Transverse colon (tissue), 3 donors: ENCODE data around the gene CNTRL.

Source experiments
- POLR2A ChIP-seq: fragments of 450-650 bp; IDR thresholded peaks from one replicate; pipeline ENCODE4 v1.6.1; 2016; ENCODE audit warnings: antibody characterized with exemption, mild to moderate bottlenecking, moderate library complexity
- TF ChIP-seq, protein P1 (sequence below), 5 experiments: fragments of 200-600 bp in 3 of 5; fragments of 450-650 bp in 2 of 5; sonication (generic) in 3 of 5; IDR thresholded peaks; 1 replicate in 2 of 5; 2 replicates in 3 of 5; pipeline ENCODE4 v1.5.1; 2016 to 2017; ENCODE audit warnings: antibody characterized with exemption in 5 of 5, inconsistent platforms in 3 of 5, mild to moderate bottlenecking in 2 of 5, moderate library complexity in 1 of 5

DNA sequence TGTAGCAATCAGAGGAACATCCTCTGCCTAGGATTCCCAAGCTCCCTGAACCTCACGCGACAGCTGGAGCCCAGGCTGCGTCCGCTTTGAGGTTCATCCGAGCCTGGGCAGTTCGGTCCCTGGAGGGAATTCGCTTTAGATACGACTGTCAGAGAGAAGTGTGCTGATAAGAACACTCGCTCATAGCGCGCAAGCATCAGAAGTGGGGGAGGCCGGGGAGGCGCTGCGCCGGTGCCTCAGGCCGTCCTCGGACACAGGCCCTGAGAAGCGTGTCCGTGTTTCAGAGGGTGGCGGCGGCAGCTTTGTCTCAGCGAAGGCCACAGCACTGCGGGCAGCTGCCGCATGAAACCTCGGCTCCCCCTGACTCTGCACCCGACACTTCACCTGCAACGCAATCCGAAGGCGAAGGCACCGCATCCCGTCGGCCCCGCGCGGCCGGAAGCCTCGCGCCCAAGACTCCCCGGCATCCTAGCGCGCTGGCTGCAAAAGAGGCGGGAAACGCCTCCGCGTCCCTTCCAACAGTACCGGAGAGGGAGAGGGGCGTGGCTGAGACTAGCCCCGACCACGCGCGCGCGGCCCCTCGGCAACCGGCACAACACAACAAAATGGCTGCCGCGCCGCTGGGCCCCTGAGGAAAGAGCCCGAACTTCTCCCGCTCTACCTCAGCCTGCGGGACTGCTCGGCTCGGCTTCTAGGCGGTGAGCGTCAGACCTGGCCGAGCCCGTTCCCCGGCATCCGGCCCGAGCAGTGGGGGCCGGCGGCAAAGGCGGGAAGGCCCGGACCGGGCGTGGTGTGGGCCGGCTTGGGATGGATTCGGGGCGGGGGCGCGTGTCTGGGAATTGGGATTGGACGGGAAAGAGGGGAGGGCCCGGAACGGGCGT, at the start of gene CNTRL:
- TF ChIP-seq POLR2A: peak; percentile 54
- TF ChIP-seq, protein P1, sequence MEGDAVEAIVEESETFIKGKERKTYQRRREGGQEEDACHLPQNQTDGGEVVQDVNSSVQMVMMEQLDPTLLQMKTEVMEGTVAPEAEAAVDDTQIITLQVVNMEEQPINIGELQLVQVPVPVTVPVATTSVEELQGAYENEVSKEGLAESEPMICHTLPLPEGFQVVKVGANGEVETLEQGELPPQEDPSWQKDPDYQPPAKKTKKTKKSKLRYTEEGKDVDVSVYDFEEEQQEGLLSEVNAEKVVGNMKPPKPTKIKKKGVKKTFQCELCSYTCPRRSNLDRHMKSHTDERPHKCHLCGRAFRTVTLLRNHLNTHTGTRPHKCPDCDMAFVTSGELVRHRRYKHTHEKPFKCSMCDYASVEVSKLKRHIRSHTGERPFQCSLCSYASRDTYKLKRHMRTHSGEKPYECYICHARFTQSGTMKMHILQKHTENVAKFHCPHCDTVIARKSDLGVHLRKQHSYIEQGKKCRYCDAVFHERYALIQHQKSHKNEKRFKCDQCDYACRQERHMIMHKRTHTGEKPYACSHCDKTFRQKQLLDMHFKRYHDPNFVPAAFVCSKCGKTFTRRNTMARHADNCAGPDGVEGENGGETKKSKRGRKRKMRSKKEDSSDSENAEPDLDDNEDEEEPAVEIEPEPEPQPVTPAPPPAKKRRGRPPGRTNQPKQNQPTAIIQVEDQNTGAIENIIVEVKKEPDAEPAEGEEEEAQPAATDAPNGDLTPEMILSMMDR (IDR thresholded peaks at IDR 0.05): peak in 1 of 5 experiments; percentile 18
